CD4-positive, alpha-beta T cell treated with Interleukin-15 for 1 hour (primary cell): ENCODE measurements around the gene ZNF558.
"Not testable (repeated sequence)": the region's sequence is repeated elsewhere in the genome, so short reads cannot be mapped to it uniquely, and the experiment has no call there.

ENCODE experiments used
- DNase-seq: peaks from one replicate; pipeline ENCODE4 v3.0.0-alpha.2; 2020

Gene ZNF558

GRCh38 chr19:8794823-8795222, 37.3 kb downstream of the ZNF558 start:
- DNase-seq, result no peak

GRCh38 chr19:8773587-8773986, 58.5 kb downstream of the ZNF558 start:
- DNase-seq, result not testable (repeated sequence)

- not testable (repeated sequence) for DNase-seq
These were observed 62.8 kb downstream of the ZNF558 start for GRCh38 chr19:8769265-8769664.

- not testable (repeated sequence) for DNase-seq
These were observed 64.8 kb downstream of the ZNF558 start for GRCh38 chr19:8767257-8767656.
